ENCODE results near the gene INSYN2B. TPM values are rescaled to one million over a fixed set of nuclear protein-coding genes. Genes with fewer than 3 reads are reported as not detected.

Gene INSYN2B
- total and polyA plus RNA-seq, 12 donors = 0.08 to 0.94 (median 0.62) TPM; not detected in 2

DNA sequence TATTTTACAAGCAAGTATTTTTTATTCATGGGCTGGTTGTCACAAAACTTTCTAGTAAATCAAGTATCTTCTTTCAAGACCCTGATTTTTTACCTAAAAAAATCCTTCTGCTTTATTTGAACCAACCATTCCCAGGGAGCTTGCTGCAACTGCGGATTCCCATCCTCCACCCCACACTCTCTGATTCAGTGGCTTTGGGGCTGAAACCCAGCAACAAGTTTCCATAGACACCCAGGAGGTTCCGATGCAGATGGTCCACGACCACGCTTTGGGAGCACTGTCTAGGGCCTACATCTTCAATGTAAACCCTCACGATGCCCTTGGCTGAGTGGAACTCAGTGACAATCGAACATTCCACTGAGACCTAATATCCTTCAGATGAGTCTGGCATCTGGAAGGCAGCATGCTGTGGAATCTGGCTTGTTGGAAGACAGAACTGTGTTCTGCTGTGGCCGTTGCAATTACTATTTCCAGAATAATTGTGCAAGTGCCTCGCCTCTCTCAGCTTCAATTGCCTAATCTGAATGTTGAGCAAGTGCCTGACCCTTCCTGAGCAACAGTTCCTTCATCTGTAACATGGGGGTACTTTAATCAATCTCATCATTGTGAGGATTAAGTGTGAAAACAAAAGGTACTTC, 105.1 kb downstream of the INSYN2B start:
- Histone ChIP-seq H3K9me3 (replicated peaks in 1 of 3) (no peaks in the 10 kb centered on the region), H3K27ac (peak overlapping the region in 1 of 5 donors; percentile 55), H3K4me3 (no peak overlapping the region), H3K36me3 (replicated peaks in 1 of 2) (no peaks in the 10 kb centered on the region), H3K27me3 (no peaks in the 10 kb centered on the region), H3K4me1 (replicated peaks in 1 of 2) (peaks cover 0 to 6% of the 10 kb centered on the region in 2 donors)
- intact Hi-C loops (cut with DNase I) = no loop called here
- WGBS, 4 donors = 77 to 83% (median 80%) methylated on average over 7 to 8 of the region's 8 CpGs
- TF ChIP-seq, protein P1, sequence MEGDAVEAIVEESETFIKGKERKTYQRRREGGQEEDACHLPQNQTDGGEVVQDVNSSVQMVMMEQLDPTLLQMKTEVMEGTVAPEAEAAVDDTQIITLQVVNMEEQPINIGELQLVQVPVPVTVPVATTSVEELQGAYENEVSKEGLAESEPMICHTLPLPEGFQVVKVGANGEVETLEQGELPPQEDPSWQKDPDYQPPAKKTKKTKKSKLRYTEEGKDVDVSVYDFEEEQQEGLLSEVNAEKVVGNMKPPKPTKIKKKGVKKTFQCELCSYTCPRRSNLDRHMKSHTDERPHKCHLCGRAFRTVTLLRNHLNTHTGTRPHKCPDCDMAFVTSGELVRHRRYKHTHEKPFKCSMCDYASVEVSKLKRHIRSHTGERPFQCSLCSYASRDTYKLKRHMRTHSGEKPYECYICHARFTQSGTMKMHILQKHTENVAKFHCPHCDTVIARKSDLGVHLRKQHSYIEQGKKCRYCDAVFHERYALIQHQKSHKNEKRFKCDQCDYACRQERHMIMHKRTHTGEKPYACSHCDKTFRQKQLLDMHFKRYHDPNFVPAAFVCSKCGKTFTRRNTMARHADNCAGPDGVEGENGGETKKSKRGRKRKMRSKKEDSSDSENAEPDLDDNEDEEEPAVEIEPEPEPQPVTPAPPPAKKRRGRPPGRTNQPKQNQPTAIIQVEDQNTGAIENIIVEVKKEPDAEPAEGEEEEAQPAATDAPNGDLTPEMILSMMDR (IDR thresholded peaks at IDR 0.05) = no peak
- TF ChIP-seq POLR2A (IDR thresholded peaks at IDR 0.05) = no peak
- peak in 5 of 7 donors; percentile 20 to 61 (median 35) for DNase-seq

GRCh38 chr5:169874621-169875020, 105.7 kb downstream of the INSYN2B start:
- H3K4me1 ChIP-seq (replicated peaks in 1 of 2) = peaks cover 0 to 6% of the 10 kb centered on the region in 2 donors
- H3K27ac ChIP-seq = no peak overlapping the region
- H3K36me3 ChIP-seq (replicated peaks in 1 of 2) = no peaks in the 10 kb centered on the region
- intact Hi-C loops (cut with DNase I) = no loop called here
- no peaks in the 10 kb centered on the region for H3K27me3 ChIP-seq
- H3K4me3 ChIP-seq = no peak overlapping the region
- no peaks in the 10 kb centered on the region for H3K9me3 ChIP-seq (replicated peaks in 1 of 3)
- TF ChIP-seq, protein P1 (IDR thresholded peaks at IDR 0.05) = no peak
- no peak for TF ChIP-seq POLR2A (IDR thresholded peaks at IDR 0.05)
- DNase-seq = no peak
- WGBS, 4 donors = 73 to 82% (median 75%) methylated on average over 4 of the region's 4 CpGs

GRCh38 chr5:169873642-169874041, 106.7 kb downstream of the INSYN2B start:
- no peaks in the 10 kb centered on the region for H3K36me3 ChIP-seq (replicated peaks in 1 of 2)
- H3K27me3 ChIP-seq = no peaks in the 10 kb centered on the region
- 46 to 71% (median 52%) methylated on average over 5 of the region's 5 CpGs for WGBS, 4 donors
- intact Hi-C loops (cut with DNase I) = no loop called here
- H3K9me3 ChIP-seq (replicated peaks in 1 of 3) = no peaks in the 10 kb centered on the region
- DNase-seq = peak; percentile 25 to 71 (median 44)
- no peak overlapping the region for H3K4me3 ChIP-seq
- peaks cover 0 to 6% of the 10 kb centered on the region in 2 donors for H3K4me1 ChIP-seq (replicated peaks in 1 of 2)
- no peak for TF ChIP-seq POLR2A (IDR thresholded peaks at IDR 0.05)
- TF ChIP-seq, protein P1 (IDR thresholded peaks at IDR 0.05) = no peak
- no peak overlapping the region for H3K27ac ChIP-seq

GRCh38 chr5:169871826-169872490, 108.3 kb downstream of the INSYN2B start:
- H3K27me3 ChIP-seq = no peaks in the 10 kb centered on the region
- no peak overlapping the region for H3K27ac ChIP-seq
- TF ChIP-seq, protein P1 (IDR thresholded peaks at IDR 0.05) = no peak
- TF ChIP-seq POLR2A (IDR thresholded peaks at IDR 0.05) = no peak
- no peak for DNase-seq
- no peaks in the 10 kb centered on the region for H3K9me3 ChIP-seq (replicated peaks in 1 of 3)
- no peaks in the 10 kb centered on the region for H3K36me3 ChIP-seq (replicated peaks in 1 of 2)
- H3K4me3 ChIP-seq = no peak overlapping the region
- WGBS, 4 donors = 82 to 90% (median 87%) methylated on average over 5 of the region's 5 CpGs
- peaks cover 0 to 6% of the 10 kb centered on the region in 2 donors for H3K4me1 ChIP-seq (replicated peaks in 1 of 2)
- intact Hi-C loops (cut with DNase I) = no loop called here

Measured in adrenal gland (tissue), 12 donors.